ENCODE data around the gene TMC4.

Gene TMC4

DNA sequence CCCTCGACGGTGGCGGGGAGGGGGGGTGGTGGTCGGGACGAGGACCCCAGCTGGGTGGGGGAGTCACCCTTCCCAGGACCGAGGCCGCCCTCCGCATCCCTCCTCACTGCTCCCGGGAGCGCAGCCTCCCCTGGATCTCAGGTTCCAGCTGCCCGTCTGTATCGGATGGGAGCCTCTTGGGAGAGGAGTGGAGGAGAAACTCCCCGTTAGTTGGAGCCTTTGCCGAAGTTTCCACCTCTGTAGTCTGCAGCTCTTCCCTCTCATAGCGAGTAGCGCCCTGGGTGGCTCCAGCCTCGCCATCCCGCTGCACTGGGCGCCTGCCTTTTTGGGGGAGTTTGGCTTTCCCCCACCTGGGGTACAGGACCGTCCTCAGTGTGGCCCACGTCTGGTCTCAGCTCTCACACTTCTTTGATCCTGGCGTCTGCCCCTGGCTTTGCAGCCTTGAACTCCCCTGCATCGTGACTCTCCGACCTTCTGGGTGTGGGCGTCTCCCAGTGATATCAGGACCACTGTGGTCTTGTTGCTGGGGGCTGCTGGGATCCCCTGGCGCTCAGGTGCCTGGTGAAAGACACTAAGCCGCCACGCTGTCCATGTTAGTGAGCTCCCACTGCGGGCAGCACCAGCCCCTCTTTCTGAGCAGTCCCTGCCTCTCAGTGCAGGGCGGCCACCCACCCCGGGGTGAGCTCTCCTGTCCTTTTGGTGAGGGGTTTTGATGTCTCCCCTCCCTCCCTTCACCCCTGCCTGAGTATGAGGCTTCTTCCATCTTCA, 34.3 kb downstream of the TMC4 start:
- peak overlapping the region; percentile 90 for H3K4me3 Mint-ChIP-seq
- no peaks in the 10 kb centered on the region for H3K27me3 Mint-ChIP-seq
- no peak for ATAC-seq
- H3K9me3 Mint-ChIP-seq, result no peaks in the 10 kb centered on the region
- H3K4me1 Mint-ChIP-seq, result peaks cover 55% of the 10 kb centered on the region
- peak overlapping the region; percentile 97 for H3K27ac Mint-ChIP-seq
- peaks cover 40% of the 10 kb centered on the region for H3K36me3 Mint-ChIP-seq

- Mint-ChIP-seq H3K4me3 (peak within 1 kb of the TSS; percentile 90), H3K27ac (peak within 1 kb of the TSS; percentile 97), H3K36me3 (peaks cover 32% of the 10 kb centered on the region), H3K4me1 (peaks cover 51% of the 10 kb centered on the region), H3K27me3 (no peaks in the 10 kb centered on the region), H3K9me3 (no peaks in the 10 kb centered on the region)
- ATAC-seq, result no peak
Measured at GRCh38 chr19:54137699-54138488, 35.1 kb downstream of the TMC4 start, which contains the start of gene CNOT3. TSS of gene CNOT3 (plus strand) at chr19:54137762. CDS start at chr19:54142979, 5,217 bp downstream.

DNA sequence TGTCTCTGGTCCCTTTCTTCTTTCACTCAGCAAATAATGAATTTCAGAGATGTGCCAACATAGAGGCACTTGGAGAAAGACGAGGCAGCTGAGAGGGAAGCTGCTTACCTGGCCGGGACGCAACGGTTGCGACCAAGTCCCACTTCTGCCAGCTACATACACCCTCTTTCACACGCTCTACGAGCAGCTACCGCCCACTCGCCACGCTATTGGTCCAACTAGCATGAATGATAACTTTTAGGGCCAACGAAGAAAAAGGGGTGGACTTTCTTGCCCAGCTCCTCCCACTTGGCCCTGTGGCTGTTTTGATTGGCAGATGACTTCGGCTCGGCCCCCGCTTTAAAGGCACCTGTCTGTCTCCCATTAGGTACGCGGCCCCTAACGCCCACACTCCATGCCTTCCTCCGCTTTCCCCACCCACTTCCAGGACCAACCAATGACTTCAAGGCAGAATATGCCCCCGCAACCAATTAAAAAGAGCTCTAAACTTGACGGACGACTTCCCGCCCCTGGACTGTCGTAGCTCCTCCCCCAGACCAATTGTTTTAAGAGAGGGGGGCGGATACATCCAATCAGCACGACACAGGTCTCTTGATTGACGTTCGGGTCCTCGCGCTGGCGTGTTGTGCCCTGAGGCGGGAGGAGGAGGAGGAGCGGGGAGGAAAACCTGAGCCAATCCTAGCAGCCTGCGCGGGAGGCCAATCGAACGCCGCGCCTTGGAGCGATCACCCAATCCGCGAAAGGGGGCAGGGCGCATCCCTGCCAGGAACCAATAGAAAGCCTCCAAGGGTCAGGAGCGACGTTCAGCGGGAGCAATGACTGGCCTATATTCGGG, 35.9 kb downstream of the TMC4 start:
- H3K36me3 Mint-ChIP-seq, result peaks cover 25% of the 10 kb centered on the region
- H3K4me3 Mint-ChIP-seq, result peak overlapping the region; percentile 79
- peaks cover 49% of the 10 kb centered on the region for H3K4me1 Mint-ChIP-seq
- H3K27ac Mint-ChIP-seq, result peak overlapping the region; percentile 97
- H3K27me3 Mint-ChIP-seq, result no peaks in the 10 kb centered on the region
- peak; percentile 93 for ATAC-seq
- H3K9me3 Mint-ChIP-seq, result no peaks in the 10 kb centered on the region

- Mint-ChIP-seq H3K36me3 (peaks cover 26% of the 10 kb centered on the region), H3K4me1 (peaks cover 43% of the 10 kb centered on the region), H3K27ac (peak overlapping the region; percentile 97), H3K27me3 (no peaks in the 10 kb centered on the region), H3K9me3 (no peaks in the 10 kb centered on the region), H3K4me3 (peak overlapping the region; percentile 79)
- ATAC-seq, result no peak
Measured at GRCh38 chr19:54136086-54136863, 36.7 kb downstream of the TMC4 start.

- peak overlapping the region; percentile 49 for H3K27ac Mint-ChIP-seq
- H3K4me3 Mint-ChIP-seq, result no peak overlapping the region
- H3K36me3 Mint-ChIP-seq, result peaks cover 27% of the 10 kb centered on the region
- H3K9me3 Mint-ChIP-seq, result no peaks in the 10 kb centered on the region
- H3K27me3 Mint-ChIP-seq, result no peaks in the 10 kb centered on the region
- no peak for ATAC-seq
- peaks cover 23% of the 10 kb centered on the region for H3K4me1 Mint-ChIP-seq
Measured at GRCh38 chr19:54133957-54134590, 38.9 kb downstream of the TMC4 start.

DNA sequence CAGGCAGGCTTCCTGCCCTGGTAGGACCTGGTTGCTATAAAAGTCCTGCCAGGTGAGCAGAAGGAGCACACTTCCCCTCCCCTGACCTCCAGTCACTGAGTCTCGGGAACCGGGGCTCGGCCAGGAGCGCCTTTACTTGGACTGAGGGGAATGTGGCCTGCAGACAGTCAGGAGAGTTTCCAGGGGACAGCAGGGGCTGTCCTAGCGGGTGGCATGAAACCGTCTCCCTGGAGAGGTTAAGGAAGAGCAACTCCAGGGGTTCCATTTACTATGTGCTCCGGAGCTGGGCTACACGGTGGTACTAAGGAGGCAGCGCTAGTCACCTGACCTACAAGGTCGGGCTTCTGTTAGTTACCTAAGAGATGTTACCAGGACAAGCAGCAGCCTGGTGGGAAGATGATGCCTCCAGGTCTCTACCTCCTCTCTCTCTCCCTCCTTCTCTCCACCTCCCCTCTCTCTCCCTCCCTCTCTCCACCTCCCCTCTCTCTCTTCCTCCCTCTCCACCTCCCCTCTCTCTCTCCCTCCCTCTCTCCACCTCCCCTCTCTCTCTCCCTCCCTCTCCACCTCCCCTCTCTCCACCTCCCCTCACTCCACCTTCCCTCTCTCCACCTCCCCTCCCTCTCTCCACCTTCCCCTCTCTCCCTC, 39.5 kb downstream of the TMC4 start:
- H3K9me3 Mint-ChIP-seq, result no peaks in the 10 kb centered on the region
- H3K36me3 Mint-ChIP-seq, result peaks cover 28% of the 10 kb centered on the region
- no peaks in the 10 kb centered on the region for H3K27me3 Mint-ChIP-seq
- peaks cover 17% of the 10 kb centered on the region for H3K4me1 Mint-ChIP-seq
- no peak overlapping the region for H3K27ac Mint-ChIP-seq
- no peak overlapping the region for H3K4me3 Mint-ChIP-seq
- ATAC-seq, result no peak

- H3K27me3 Mint-ChIP-seq, result no peaks in the 10 kb centered on the region
- no peak overlapping the region for H3K27ac Mint-ChIP-seq
- H3K4me3 Mint-ChIP-seq, result no peak overlapping the region
- H3K36me3 Mint-ChIP-seq, result peaks cover 57% of the 10 kb centered on the region
- H3K9me3 Mint-ChIP-seq, result no peaks in the 10 kb centered on the region
- peaks cover 6% of the 10 kb centered on the region for H3K4me1 Mint-ChIP-seq
- ATAC-seq, result no peak
Measured at GRCh38 chr19:54129617-54129996, 43.4 kb downstream of the TMC4 start.

DNA sequence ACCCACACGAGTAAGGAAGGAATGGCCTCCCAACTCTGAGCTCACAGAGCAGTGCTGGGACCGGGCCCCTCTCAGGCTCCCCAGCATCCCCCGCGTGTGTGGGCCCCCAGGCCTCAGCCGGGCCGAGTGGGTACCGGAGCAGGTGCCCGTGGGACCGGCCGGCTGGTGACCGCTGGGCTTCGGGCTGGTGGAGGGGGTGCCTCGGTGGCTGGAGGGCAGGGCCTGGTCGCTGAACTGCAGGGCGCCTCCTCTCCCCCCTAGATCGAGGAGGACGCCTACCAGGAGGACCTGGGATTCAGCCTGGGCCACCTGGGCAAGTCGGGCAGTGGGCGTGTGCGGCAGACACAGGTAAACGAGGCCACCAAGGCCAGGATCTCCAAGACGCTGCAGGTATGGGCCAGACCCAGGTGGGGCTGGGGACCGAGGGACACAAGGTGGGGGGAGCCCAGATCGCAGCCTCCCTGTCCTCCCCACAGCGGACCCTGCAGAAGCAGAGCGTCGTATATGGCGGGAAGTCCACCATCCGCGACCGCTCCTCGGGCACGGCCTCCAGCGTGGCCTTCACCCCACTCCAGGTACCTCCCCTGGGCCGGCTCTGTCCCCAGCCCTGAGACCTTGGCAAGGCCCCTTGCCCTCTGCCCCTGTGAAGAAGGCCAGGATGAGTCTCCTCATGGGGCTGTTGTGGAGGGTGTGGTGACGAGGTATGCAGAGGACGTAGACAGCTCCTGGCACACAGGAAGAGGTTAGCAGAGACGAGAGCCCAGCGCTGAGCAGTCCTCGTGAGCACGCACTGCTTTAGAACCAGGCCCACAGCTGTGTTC, 44.0 kb downstream of the TMC4 start:
- no peaks in the 10 kb centered on the region for H3K9me3 Mint-ChIP-seq
- H3K27ac Mint-ChIP-seq, result no peak overlapping the region
- ATAC-seq, result peak; percentile 34
- H3K27me3 Mint-ChIP-seq, result no peaks in the 10 kb centered on the region
- H3K4me1 Mint-ChIP-seq, result peaks cover under 1% of the 10 kb centered on the region
- peaks cover 57% of the 10 kb centered on the region for H3K36me3 Mint-ChIP-seq
- H3K4me3 Mint-ChIP-seq, result no peak overlapping the region

DNA sequence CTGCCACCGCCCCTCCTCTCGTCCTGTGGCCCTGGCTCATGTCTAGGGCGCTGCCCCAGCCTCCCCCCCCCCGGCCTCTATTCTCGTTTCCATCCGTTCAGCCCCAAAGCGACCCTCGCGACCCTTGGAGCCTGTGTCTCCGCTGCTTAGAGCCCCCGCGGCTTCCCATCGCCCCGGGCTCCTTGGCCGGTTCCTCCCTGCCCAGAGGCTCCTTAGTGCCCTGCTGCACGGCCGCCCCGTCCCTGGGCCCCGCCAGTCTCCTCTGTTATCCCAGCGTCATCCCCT, 44.6 kb downstream of the TMC4 start:
- H3K36me3 Mint-ChIP-seq, result peaks cover 63% of the 10 kb centered on the region
- no peaks in the 10 kb centered on the region for H3K4me1 Mint-ChIP-seq
- no peaks in the 10 kb centered on the region for H3K9me3 Mint-ChIP-seq
- no peak overlapping the region for H3K4me3 Mint-ChIP-seq
- H3K27ac Mint-ChIP-seq, result no peak overlapping the region
- H3K27me3 Mint-ChIP-seq, result no peaks in the 10 kb centered on the region
- no peak for ATAC-seq

GRCh38 chr19:54127688-54128440, 45.1 kb downstream of the TMC4 start:
- Mint-ChIP-seq H3K27ac (no peak overlapping the region), H3K27me3 (no peaks in the 10 kb centered on the region), H3K4me3 (no peak overlapping the region), H3K4me1 (no peaks in the 10 kb centered on the region), H3K36me3 (peaks cover 68% of the 10 kb centered on the region), H3K9me3 (no peaks in the 10 kb centered on the region)
- ATAC-seq, result no peak

- H3K9me3 Mint-ChIP-seq, result no peaks in the 10 kb centered on the region
- H3K4me3 Mint-ChIP-seq, result no peak overlapping the region
- ATAC-seq, result no peak
- H3K4me1 Mint-ChIP-seq, result no peaks in the 10 kb centered on the region
- no peak overlapping the region for H3K27ac Mint-ChIP-seq
- no peaks in the 10 kb centered on the region for H3K27me3 Mint-ChIP-seq
- peaks cover 79% of the 10 kb centered on the region for H3K36me3 Mint-ChIP-seq
Measured at GRCh38 chr19:54125713-54126112, 47.2 kb downstream of the TMC4 start.

DNA sequence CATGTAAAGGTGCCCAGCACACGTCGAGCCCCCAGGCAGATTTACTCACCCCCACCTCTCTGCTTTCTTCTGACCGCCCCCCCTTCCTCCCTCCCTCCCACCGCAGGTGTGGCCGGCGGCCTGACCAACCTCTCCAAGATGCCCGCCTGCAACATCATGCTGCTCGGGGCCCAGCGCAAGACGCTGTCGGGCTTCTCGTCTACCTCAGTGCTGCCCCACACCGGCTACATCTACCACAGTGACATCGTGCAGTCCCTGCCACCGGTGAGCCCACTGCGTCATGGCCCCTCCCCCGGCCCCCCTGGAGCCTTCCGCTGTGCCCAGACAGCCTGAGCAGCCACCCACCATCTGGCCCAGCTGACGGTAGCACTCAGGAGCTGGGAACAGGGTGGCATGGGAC, 48.6 kb downstream of the TMC4 start:
- no peak overlapping the region for H3K4me3 Mint-ChIP-seq
- H3K36me3 Mint-ChIP-seq, result peaks cover 86% of the 10 kb centered on the region

GRCh38 chr19:54123682-54124081, 49.3 kb downstream of the TMC4 start:
- no peak for ATAC-seq
- Mint-ChIP-seq H3K4me3 (no peak overlapping the region), H3K27me3 (no peaks in the 10 kb centered on the region), H3K9me3 (no peaks in the 10 kb centered on the region), H3K4me1 (no peaks in the 10 kb centered on the region), H3K27ac (no peak overlapping the region), H3K36me3 (peaks cover 82% of the 10 kb centered on the region)

More for the DNA sequence above, 48.6 kb downstream of the TMC4 start:
- no peak for ATAC-seq
- Mint-ChIP-seq H3K4me1 (no peaks in the 10 kb centered on the region), H3K9me3 (no peaks in the 10 kb centered on the region), H3K27ac (no peak overlapping the region), H3K27me3 (no peaks in the 10 kb centered on the region)

Data from stimulated activated memory B cell treated with anti-CD40 and anti-IgM and Interleukin-4, amounts not matched to agents 10 μg/mL and 1 μg/mL and 100 μg/mL, for 72 hours (primary cell).